ENCODE data around the gene GLT8D1. TPM values are rescaled to one million over a fixed set of nuclear protein-coding genes. Genes with fewer than 3 reads are reported as not detected.

GLT8D1 gene
- total and polyA plus RNA-seq, 9 of the 15 experiments (the other 6 are each of a cell fraction or from before 2014, with no cell fraction given): 14.1 to 65.9 (median 33.7) TPM

GRCh38 chr3:52663098-52663497 is 42.5 kb downstream of the GLT8D1 start:
- FAIRE-seq: no peak
- Histone ChIP-seq H3K27ac (ENCODE audit: extremely low read depth, low read depth, low read length) (no peak overlapping the region), H3K4me1 (replicated peaks in 1 of 2; ENCODE audit: control insufficient read depth in 2 of 2, insufficient read depth in 2 of 2, low read length in 2 of 2) (no peaks in the 10 kb centered on the region), H3K36me3 (ENCODE audit: control insufficient read depth, insufficient read depth, low read length) (peaks cover 42% of the 10 kb centered on the region), H3K27me3 (ENCODE audit: control insufficient read depth in 2 of 2, insufficient read depth in 2 of 2, low read length in 2 of 2) (no peaks in the 10 kb centered on the region), H3K4me3 (no peak overlapping the region), H3K9me1 (ENCODE audit: control insufficient read depth, insufficient read depth, low read length) (no peaks in the 10 kb centered on the region), H3K79me2 (ENCODE audit: control insufficient read depth, insufficient read depth, low read length) (no peaks in the 10 kb centered on the region), H3K9ac (ENCODE audit: insufficient read depth in 1 of 2, low read depth in 2 of 2, low read length in 2 of 2) (no peak overlapping the region), H4K20me1 (replicated peaks; ENCODE audit: control insufficient read depth, insufficient read depth, low read length) (no peaks in the 10 kb centered on the region), H3K4me2 (ENCODE audit: insufficient read depth, low read length) (no peak overlapping the region), H3K9me3 (replicated peaks; ENCODE audit: control insufficient read depth, insufficient read depth, low read depth, low read length) (no peaks in the 10 kb centered on the region), H2AFZ (ENCODE audit: low read depth, low read length) (no peak overlapping the region)
- intact Hi-C loops (cut with micrococcal nuclease): no loop called here
- ATAC-seq: no peak
- no TSS peak for BruUV-seq (replicated peaks)
- in situ Hi-C loops (cut with MboI): no loop called here
- CTCF ChIA-PET (ENCODE audit: low intra/inter-chr PET ratio): no interaction called here
- 77% methylated on average over 3 of the region's 3 CpGs for WGBS (ENCODE audit: insufficient coverage, low coverage, missing lambda C conversion rate)
- DNase-seq (ENCODE audit: extremely low read depth in 1 of 4, low spot score in 3 of 4): no peak
- POLR2A ChIA-PET: no interaction called here
- TF ChIP-seq KAT2B (IDR thresholded peaks at IDR 0.05; ENCODE audit: low read depth, low read length) (no peak), ZFP91 (CRISPR knock-in tag; IDR thresholded peaks at IDR 0.05) (no peak), HNRNPL (IDR thresholded peaks at IDR 0.05; ENCODE audit: low read depth, low read length) (no peak), CGGBP1 (CRISPR knock-in tag; IDR thresholded peaks at IDR 0.05) (no peak), PBX2 (CRISPR knock-in tag; IDR thresholded peaks at IDR 0.05; ENCODE audit: low read depth) (no peak), PBX2 (tag; conservative IDR thresholded peaks at IDR 0.05; ENCODE audit: low read depth) (no peak), TCF7L2 (IDR thresholded peaks at IDR 0.05; ENCODE audit: low read depth, low read length) (no peak), HSF4 (CRISPR knock-in tag; IDR thresholded peaks at IDR 0.05; ENCODE audit: borderline replicate concordance) (no peak), GATA2 (CRISPR knock-in tag; IDR thresholded peaks at IDR 0.05) (no peak), NCOA1 (IDR thresholded peaks at IDR 0.05; ENCODE audit: low read depth) (no peak), ZBED1 (IDR thresholded peaks at IDR 0.05) (no peak), IFI16 (CRISPR knock-in tag; IDR thresholded peaks at IDR 0.05) (no peak), DIDO1 (tag; IDR thresholded peaks at IDR 0.05; ENCODE audit: low read depth) (no peak), ETS1 (conservative IDR thresholded peaks at IDR 0.05; ENCODE audit: control insufficient read depth, low read depth, low read length) (no peak)
